ENCODE results near the gene TMEM40. TPM values are rescaled to one million over a fixed set of nuclear protein-coding genes. Genes with fewer than 3 reads are reported as not detected.

The TMEM40 gene
- total and polyA plus RNA-seq, 9 of the 15 experiments (the other 6 are each of a cell fraction or from before 2014, with no cell fraction given), result 0.11 to 0.31 (median 0.14) TPM; not detected in 6

DNA sequence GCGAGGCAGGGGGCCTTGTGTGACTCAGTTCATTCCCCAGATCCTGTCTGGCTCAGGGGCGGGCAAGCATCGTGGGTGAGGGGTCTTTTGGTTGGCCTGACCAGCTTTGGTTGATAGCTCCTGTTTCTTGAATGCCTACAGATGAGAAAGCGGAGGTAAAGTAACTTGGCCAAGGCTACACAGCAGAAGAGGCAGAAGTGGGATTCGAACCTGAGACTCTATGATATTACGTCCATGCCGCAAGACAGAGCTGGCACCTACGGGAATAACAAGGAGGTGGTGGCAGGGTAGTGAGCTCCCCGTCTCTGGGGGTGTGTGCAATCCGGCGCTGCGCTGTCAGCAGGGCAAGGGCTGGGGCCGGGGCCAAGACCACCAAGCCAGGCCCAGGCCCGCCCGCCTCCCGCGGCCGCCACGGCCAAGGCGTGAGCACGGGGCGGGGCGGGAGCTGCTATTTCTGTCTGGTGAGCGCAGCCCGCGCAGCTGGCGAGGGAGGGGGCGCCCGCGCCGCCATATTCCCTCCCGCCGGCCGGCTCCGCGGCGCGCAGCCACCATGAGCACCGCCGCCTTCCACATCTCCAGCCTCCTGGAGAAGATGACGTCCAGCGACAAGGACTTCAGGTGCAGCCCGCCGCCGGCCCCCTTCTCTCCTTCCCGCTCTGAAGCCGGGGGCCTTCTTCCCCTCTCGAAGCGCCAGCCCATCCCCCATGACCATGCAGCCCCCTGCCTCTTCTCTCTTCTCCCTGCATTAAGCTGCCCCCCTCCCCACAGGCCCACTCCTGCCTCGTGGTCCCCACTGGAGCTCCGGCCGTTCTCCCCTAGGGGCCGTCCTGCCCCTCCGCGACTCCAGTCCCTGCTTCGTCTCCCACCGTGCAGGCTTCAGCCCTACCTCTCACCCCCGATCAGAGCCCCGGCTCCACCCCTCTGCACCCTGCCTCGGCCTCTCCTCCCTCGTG lies 37.4 kb upstream of the TMEM40 start, which contains the start of gene CAND2 (continued):
- TF ChIP-seq EHMT2 (IDR thresholded peaks at IDR 0.05) (no peak), EP400 (IDR thresholded peaks at IDR 0.05) (peak; percentile 77; the same call in 1 of the 2 replicates), PTTG1 (tag; IDR thresholded peaks at IDR 0.05; ENCODE audit: low read depth) (no peak), NCOR1 (IDR thresholded peaks at IDR 0.05) (no peak), DIDO1 (tag; IDR thresholded peaks at IDR 0.05; ENCODE audit: low read depth) (no peak), ZNF436 (CRISPR knock-in tag; IDR thresholded peaks at IDR 0.05) (no peak), GTF2F1 (IDR thresholded peaks at IDR 0.05; ENCODE audit: low read depth, low read length) (no peak; the same call in none of the 2 replicates), SMAD1 (IDR thresholded peaks at IDR 0.05; ENCODE audit: low read depth, low read length, partially characterized antibody) (no peak), ARID1B (IDR thresholded peaks at IDR 0.05) (0 out of 2 replicates have a peak, but pooled peaks have one; percentile 25), NONO (IDR thresholded peaks at IDR 0.05; ENCODE audit: low read depth in 2 of 2, low read length in 1 of 2) (peak in 1 of 2 experiments; percentile 74; a peak in 1 of 4 replicates), STAT5B (CRISPR knock-in tag; IDR thresholded peaks at IDR 0.05) (no peak)
- TF ChIP-seq, protein P1, sequence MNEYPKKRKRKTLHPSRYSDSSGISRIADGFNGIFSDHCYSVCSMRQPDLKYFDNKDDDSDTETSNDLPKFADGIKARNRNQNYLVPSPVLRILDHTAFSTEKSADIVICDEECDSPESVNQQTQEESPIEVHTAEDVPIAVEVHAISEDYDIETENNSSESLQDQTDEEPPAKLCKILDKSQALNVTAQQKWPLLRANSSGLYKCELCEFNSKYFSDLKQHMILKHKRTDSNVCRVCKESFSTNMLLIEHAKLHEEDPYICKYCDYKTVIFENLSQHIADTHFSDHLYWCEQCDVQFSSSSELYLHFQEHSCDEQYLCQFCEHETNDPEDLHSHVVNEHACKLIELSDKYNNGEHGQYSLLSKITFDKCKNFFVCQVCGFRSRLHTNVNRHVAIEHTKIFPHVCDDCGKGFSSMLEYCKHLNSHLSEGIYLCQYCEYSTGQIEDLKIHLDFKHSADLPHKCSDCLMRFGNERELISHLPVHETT (CRISPR knock-in tag; conservative IDR thresholded peaks at IDR 0.05 in 1 of 2, IDR thresholded peaks at IDR 0.05 in 1 of 2), result no peak
- TF ChIP-seq, protein P2, sequence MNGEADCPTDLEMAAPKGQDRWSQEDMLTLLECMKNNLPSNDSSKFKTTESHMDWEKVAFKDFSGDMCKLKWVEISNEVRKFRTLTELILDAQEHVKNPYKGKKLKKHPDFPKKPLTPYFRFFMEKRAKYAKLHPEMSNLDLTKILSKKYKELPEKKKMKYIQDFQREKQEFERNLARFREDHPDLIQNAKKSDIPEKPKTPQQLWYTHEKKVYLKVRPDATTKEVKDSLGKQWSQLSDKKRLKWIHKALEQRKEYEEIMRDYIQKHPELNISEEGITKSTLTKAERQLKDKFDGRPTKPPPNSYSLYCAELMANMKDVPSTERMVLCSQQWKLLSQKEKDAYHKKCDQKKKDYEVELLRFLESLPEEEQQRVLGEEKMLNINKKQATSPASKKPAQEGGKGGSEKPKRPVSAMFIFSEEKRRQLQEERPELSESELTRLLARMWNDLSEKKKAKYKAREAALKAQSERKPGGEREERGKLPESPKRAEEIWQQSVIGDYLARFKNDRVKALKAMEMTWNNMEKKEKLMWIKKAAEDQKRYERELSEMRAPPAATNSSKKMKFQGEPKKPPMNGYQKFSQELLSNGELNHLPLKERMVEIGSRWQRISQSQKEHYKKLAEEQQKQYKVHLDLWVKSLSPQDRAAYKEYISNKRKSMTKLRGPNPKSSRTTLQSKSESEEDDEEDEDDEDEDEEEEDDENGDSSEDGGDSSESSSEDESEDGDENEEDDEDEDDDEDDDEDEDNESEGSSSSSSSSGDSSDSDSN (IDR thresholded peaks at IDR 0.05; ENCODE audit: borderline replicate concordance in 1 of 2, low read depth in 2 of 2, low read length in 2 of 2), result 0 out of 4 replicates have a peak, but pooled peaks of 1 of the 2 experiments have one; percentile 28
- TF ChIP-seq, protein P3, sequence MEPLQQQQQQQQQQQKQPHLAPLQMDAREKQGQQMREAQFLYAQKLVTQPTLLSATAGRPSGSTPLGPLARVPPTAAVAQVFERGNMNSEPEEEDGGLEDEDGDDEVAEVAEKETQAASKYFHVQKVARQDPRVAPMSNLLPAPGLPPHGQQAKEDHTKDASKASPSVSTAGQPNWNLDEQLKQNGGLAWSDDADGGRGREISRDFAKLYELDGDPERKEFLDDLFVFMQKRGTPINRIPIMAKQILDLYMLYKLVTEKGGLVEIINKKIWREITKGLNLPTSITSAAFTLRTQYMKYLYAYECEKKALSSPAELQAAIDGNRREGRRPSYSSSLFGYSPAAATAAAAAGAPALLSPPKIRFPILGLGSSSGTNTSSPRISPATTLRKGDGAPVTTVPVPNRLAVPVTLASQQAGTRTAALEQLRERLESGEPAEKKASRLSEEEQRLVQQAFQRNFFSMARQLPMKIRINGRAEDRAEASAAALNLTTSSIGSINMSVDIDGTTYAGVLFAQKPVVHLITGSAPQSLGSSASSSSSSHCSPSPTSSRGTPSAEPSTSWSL (CRISPR knock-in tag; IDR thresholded peaks at IDR 0.05; ENCODE audit: borderline replicate concordance), result no peak
- TF ChIP-seq, protein P4, sequence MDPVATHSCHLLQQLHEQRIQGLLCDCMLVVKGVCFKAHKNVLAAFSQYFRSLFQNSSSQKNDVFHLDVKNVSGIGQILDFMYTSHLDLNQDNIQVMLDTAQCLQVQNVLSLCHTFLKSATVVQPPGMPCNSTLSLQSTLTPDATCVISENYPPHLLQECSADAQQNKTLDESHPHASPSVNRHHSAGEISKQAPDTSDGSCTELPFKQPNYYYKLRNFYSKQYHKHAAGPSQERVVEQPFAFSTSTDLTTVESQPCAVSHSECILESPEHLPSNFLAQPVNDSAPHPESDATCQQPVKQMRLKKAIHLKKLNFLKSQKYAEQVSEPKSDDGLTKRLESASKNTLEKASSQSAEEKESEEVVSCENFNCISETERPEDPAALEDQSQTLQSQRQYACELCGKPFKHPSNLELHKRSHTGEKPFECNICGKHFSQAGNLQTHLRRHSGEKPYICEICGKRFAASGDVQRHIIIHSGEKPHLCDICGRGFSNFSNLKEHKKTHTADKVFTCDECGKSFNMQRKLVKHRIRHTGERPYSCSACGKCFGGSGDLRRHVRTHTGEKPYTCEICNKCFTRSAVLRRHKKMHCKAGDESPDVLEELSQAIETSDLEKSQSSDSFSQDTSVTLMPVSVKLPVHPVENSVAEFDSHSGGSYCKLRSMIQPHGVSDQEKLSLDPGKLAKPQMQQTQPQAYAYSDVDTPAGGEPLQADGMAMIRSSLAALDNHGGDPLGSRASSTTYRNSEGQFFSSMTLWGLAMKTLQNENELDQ (CRISPR knock-in tag; IDR thresholded peaks at IDR 0.05; ENCODE audit: borderline replicate concordance), result no peak
- TF ChIP-seq, protein P5, sequence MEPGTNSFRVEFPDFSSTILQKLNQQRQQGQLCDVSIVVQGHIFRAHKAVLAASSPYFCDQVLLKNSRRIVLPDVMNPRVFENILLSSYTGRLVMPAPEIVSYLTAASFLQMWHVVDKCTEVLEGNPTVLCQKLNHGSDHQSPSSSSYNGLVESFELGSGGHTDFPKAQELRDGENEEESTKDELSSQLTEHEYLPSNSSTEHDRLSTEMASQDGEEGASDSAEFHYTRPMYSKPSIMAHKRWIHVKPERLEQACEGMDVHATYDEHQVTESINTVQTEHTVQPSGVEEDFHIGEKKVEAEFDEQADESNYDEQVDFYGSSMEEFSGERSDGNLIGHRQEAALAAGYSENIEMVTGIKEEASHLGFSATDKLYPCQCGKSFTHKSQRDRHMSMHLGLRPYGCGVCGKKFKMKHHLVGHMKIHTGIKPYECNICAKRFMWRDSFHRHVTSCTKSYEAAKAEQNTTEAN (CRISPR knock-in tag; IDR thresholded peaks at IDR 0.05), result no peak
